ENCODE results near the gene TMED10.

The TMED10 gene

DNA sequence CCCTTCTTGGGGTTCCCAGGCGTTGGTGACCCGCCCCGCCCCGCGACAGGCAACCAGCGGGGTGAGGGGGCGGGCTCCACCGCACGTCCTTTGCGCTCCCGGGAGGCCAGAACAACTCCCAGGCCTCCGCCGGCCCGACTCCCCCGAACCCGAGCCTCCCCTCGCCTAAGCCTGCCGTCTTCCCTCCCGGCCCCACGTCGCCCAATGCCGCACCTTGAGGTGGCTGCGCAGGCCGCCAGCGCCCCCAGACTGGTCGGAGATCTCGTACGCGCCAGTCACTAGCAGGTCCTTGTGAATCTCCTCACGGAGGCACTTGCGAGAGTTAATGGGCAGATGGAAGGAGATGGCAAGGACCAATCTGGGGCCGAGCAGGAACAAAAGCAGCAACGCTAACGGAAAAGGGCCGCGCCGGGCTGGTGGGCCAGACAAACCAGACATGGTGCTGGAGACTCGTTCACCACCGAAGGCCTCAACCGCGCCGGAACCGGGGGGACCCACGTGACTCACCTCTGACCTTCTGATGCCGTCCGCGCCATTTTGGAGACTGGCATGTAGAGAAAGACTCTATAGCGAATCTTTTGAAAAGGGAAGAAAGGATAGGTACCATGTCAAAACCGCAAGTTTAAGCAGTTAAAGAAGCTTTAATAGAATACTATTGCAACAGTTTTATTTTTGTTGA lies at the start of gene TMED10:
TSS of gene TMED10 (minus strand) at position 471 of the 679 bp plus-strand sequence. CDS start at position 438, 33 bp downstream.
- DNase-seq = peak; percentile 94

DNA sequence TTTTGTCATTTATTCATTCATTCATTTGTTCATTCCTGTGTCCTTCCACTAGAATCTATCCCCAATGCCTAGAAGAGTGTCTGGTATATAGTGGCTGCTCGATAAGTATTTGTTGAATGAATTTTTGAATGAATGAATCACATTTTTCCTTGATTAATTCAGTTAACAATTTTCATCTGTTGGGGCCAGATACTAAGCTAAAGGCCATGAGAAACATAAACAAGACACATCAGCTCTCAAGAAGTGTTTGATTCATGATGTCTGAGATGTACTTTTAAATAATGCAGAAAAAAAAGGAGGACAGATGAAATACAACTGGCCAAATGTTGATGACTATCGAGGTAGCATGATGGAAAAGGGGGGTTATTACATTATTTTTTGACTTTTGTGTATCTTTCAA lies 48.1 kb upstream of the TMED10 start:
- no peak for DNase-seq

DNA sequence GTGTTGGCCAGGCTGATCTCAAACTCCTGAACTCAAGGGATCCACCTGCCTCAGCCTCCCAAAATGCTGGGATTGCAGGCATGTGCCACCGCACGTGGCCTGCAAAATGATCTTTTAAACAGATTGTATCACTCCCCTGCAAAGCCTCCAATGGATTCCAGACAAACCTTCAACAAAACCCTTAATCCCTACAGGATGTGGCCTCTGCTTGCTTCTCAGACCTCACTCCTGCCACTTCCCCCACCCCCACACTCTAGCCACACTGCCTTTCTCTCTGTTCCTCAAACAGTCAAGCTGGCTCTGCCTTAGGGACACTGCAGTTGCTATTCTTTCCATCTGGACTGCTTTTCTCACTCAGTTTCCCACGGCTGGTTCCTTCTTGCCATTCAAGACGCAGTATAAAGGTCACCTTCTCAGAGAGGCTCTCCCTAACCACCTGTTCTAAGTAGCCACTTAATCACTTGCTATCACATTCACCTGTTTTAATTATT lies 47.3 kb upstream of the TMED10 start:
- no peak for DNase-seq

DNA sequence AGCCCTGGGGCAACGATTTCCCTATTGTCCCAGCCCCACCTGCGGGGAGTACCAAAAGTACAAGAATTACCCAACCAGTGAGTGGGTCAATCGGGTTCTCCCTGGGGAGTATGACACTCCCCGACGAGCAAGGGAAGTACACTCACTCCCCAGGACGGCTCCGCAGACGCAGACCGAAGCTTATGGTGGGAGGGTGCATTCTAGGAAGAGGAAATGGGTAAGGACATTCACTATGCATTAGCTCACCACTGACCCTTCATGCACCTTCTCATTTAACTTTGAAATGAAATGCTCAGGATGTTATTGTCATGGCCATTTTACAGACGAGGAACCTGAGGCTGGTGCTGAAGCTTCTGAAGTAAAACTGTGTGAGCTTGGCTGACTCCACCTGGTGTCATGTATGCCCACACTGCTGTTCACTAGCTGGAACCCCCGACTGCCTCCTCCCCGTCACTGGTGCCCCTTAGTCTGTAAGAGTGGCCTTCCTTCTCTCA lies 45.8 kb upstream of the TMED10 start:
- no peak for DNase-seq

DNA sequence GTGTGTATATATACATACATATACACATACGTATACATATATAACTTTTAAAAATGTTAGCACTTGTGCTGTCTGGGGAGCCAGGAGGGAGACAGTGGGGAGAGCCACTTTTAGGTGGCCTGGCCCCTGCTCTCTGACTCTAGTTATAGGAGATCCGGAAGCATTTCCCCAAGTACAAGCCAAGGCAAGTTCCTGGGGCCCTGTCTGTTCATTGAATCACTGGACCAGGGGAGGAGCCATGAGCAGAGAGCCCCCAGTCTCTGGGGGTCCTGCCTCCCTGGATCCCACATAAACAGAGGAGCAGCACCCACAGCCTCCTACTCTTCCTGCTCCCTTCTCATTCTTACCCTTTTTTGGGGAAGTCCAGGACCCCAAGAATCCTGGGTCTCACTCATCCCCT lies 45.4 kb upstream of the TMED10 start:
- no peak for DNase-seq

DNA sequence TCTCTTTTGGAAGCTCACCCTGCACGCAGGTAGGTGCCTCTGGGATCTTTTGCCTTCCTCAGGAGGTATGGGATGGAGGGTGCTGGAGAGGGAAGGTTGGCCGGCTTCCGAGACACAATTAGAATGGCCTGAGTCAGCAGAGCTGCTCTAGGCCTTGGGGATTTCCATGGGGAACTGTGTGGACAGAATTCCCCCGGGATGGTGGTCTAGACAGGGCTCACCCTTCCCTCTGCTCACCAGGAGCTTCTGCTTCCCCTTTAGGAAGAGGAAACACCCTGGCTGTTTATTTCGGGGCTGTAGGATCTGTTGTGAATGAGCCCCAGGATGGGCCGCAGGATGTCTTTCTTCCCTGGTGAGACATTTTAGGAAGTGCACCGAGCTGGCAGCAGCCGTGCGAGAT lies 43.7 kb upstream of the TMED10 start:
- DNase-seq = no peak

DNA sequence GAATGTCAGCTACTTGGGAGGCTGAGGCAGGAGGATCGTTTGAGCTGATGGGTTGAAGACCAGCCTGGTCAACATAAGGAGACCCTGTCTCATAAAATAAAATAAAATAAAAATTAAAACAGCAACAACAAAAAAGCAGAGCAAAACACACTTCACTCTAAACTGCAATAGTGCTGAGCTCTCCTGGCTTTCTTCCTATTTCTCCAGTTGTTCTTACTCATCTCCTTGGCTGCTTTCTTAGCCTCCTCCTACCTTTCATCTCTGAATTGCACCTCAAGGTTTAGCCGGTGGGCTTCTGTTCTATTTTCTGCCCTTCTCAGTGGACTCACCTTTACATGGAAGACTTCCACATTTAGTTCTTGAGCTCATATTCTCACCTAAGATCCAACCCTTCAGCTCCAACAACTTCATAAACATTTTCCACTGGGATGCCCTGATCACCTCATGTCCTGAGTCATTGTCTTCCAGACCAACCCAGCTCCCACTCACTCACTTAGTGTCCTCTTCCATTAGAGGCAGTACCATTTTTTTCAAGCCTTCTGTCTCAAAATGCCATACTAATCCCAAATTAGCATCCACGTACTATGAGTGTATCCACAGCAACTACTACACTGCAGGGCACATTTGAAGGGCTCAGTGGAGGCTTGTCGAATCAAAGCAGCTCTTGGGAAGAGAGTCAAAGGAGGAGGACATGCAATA lies 41.2 kb upstream of the TMED10 start:
- no peak for DNase-seq

DNA sequence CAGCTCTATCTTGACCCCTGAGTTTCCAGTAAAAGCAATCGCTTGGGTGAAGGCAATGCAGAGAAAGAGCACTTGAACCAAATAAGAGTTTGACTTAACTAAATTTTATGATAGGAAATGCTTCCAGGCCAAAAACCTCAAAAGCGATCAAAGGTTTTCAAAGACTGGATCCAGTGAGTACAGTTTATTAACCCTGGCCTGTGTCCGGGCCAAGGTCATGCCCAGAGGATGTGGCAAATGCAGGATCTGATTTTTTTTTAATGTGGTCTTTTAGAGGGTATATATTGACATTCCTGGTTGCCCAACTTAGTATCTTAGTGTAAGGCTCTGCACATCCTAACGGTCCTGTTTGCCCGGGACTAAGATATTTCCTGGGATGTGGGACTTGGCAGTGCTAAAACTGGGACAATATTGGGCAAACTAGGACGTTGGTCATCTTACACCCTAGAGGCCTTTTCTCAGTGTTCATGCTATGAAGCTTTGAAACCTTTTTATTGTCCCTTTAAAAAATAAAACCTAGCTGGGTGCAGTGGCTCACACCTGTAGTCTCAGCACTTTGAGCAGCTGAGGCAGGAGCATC lies 40.1 kb upstream of the TMED10 start:
- DNase-seq = no peak

DNA sequence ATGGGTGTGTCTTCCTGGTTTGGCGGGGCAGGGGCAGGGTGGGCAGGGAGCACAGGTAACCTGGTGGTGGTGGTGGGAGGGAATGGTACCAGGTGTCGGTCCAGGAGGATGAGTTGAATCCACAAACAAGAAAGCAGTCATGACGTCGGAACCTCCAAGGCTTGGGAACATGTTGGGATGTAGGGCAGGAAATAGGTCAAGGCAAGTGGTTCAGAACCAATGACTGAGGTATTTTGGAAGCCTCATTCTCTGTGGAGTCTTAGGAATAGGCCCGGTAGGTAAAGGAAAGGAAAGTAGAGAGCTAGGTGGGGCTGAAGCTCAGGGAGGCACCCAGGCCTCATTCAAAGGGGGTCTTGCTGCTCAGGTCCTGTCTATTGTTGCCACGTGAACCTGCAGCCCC lies 39.1 kb upstream of the TMED10 start:
- DNase-seq = no peak

DNA sequence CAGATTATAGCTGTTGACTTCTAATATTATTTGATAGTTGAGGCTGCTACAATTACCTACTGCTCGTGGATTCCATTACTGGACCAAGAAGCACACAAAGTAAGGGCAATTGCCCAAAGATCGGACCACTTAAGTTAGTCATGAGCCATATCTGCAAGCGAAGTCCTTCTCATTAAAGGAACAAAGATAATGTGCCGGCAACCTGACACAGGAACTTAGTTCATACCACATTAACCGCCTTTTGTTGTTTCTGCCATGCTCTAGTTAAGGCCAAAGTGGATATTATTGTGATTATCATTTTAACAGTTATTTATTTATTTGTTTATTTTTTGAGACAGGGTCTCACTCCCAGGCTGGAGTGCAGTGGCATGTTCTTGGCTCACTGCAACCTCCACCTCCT lies 38.1 kb upstream of the TMED10 start:
- no peak for DNase-seq

DNA sequence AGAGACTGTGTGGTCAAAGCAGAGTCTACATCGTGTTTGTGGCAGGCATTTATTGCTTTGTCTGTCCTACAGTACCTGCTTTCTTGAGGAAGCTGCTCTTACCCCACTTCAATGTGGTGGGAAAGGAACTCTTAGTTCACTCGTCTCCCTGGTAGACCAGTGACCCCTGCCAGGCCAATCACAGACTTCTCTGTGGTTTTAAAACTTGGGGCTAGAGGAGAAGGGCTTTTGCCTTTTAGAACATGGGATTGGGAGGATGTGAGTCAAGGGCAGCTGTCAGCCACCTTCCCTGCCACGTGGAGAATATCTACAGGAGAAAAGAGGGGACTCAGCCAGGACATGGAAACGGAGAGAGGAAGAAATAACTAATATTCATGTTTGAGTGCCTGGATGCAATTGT lies 36.8 kb upstream of the TMED10 start:
- no peak for DNase-seq

DNA sequence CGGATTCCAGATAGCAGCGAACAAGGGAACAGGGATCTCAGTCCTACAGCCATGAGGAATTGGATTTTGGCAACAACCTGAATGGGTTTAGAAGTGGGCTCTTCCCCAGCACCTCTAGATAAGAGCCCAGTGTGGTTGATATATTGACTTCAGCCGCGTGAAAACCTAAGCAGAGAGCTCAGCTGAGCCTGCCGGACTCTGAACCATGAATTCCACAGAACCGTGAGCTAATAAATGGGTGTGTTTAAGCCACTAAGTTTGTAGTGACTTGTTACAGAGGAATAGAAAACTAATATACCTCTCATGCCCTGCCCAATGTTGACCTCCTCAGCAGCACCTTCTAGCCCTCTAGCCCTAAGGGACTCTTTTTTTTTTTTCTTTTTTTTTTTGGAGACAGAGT lies 32.4 kb upstream of the TMED10 start:
- no peak for DNase-seq

DNA sequence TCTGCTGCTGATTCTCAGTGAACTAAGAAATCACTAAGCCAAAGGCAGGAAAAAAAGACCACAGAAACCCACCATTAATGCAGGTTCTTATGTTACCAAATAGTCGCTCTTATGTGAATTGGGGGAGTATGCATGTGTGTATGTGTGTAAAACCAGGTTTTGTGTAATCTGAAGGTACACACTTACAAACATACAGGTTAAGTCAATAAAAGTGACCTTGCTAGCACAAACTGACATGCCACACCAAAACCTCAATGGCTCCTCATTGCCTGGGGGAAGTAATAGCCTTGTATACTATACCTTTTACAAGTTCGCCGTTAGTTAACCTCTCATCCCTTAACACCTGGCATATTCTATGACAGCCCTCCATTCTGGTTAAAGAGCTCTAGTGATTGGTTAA lies 29.8 kb upstream of the TMED10 start:
- no peak for DNase-seq

DNA sequence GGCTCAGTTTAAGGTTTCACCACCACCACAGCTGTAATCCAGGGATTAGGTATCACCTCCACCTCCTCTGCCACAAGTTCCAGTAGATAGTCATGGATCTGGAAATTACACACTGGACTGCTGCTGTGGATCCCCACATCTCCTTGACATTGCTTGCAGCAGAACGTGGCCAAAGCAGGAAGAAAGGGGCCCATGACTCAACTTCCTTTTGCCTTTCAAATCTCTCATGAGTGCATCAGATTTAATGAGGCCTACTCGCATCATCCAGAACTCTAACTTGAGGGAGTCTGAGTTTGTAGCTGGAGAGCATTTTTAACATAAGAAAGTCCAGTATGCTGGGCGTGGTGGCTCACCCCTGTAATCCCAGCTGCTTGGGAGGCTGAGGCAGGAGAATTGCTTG lies 29.2 kb upstream of the TMED10 start:
- DNase-seq = no peak

DNA sequence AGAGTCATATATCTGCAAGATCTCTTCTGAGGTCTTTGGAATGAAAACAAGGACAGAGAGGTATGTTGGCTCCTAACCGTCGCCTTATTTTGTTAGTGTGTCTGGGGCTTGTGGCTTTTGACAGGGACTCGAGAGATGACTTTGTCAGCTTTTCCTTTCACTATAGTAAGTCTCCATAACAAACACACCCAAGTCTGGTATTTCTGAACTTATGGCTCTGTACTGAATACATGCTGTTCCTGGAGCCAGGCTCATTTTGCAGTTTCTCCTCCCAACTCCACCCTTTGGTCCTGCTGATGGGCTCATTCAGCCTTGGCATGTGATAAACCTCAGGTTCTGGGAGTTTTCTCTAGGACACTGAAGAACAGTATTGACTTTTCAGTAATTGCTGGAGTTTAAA lies 27.7 kb upstream of the TMED10 start:
- DNase-seq = no peak

DNA sequence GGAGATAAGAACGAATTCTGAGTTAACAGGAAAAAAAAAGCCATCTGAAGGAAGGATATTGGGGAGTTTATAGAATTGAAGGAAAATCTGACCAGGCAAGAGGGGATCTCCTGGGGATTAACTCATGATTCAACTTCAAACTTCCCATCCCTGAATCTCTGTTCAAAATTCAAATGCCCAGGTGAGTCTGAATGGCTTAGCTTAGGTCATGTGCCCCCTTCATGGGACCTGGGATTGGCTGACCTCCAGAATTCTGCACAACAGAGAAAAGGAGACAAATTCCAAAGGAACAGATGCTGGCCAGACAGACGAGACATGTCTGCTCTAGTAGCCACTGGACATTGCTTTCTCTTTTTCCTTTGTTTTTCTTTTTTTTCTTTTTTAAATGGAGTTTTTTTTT lies 26.2 kb upstream of the TMED10 start:
- no peak for DNase-seq

DNA sequence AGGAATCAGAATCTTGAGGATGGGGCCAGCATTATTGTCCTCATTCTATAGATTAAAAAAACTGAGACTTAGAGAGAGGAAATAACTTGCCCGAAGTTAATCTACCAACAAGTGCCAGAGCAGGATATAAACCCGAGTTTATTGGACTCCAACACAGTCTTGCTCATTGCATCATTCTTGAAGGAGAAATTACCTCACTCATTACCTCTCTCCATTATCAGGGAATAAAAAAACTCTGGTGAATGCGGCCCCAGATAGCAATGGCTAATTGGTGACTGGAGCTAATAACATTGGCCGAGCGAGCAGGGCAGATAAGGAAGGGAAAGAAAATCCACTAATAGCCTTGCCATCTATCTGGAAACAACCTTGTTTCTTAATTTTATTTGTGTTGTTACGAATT lies 24.7 kb upstream of the TMED10 start:
- DNase-seq = no peak

DNA sequence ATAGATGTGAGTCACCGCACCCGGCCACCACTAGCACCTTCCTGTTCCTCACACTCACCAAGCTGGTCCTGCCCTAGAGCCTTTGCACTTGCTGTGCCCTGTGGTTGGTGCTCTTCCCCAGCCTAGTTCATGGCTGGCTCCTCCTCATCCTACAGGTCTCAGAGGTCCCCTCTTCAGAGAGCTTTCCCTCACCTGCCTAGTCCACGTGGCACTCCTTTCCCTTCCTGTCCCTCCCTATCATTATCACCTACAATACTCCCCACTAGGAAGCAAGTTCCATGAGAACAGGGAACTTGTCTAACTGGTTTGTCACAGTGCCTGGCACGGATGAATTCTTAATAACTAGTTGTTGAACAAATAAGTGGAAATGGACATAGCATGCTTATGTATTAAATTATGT lies 24.0 kb upstream of the TMED10 start:
- peak; percentile 87 for DNase-seq

DNA sequence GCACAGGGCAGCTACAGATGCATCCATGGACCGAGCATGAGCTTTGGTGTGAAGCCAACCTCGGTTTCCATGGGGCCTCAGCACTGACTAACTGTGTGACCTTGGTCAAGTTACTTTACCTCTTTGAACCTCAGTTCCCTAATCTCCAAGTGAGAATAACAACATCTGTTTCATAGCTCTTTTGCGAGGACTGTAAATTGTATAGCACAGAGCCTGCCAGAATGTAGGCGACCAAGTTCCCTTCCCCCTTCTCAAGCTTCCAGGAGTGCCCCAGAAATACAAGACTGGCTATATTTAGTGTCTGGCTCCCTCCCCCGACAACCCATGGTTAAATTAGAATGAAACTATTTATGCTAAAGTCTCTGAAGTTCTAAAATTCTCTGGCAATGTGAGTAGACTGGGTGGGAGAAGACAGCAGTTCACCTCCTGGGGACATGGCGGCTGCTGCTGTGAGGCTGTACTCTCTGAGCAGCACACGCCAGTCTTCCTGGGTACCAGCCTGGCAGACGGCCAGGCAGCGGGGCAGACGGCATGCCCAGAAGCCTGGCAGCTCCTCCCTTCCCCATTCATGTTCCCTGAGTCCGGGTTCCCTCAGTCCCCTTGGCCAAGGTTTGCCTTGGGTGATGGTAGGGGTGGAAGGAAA lies 22.0 kb upstream of the TMED10 start:
- no peak for DNase-seq

DNA sequence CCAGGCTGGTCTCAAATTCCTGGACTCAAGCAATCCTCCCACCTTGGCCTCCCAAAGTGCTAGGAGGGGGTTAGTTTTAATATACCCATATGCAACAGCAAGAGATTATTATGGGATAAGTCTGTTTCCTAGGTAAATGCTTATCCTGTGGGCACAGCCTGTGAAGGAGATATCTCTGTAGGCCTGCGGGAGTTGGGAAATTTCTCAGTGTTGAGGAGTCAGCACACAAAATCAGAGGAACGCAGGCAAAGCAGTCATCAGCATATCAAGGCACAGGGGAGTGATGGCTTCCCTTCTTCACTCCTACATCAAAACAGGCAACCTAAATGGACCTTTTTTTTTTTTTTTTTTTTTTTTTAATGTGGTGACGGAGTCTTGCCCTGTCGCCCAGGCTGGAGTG lies 20.9 kb upstream of the TMED10 start:
- DNase-seq = no peak

DNA sequence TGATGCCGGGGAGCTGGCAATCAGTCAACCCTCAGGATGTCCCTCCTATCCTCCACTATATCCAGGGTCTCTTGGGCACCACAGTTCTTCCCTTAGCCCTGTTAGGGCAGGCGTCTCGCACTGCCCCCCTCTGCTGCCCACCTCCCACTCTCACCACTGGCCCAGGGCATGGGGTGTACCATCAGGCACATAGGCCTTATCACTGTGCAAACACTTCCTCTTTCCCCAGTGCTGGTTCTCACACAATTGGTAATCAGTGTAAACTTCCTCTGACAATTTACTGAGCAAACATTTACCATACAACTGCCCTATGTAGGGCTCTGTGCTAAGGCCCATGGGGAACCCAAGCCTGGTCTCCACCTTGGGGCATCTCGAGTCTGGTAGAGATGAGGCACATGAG lies 20.1 kb upstream of the TMED10 start:
- peak; percentile 63 for DNase-seq

DNA sequence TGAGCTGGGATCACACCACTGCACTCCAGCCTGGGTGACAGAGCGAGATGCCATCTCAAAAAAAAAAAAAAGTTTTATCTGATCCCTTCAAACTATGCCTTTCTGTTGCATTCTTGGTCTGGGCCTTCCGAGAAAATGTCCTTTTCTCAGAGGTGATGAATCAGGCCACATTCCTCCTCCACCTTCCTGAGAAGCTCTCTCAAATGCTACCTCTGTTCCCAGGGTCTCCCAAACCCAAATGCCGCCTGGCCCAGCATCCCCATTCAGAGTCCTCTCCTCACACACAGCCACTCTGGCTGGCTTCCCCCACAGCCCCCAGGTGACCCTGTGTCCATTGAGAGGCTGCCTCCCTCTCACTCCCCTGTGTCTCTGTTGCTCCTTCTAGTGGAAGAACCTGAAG lies 19.7 kb upstream of the TMED10 start:
- no peak for DNase-seq

DNA sequence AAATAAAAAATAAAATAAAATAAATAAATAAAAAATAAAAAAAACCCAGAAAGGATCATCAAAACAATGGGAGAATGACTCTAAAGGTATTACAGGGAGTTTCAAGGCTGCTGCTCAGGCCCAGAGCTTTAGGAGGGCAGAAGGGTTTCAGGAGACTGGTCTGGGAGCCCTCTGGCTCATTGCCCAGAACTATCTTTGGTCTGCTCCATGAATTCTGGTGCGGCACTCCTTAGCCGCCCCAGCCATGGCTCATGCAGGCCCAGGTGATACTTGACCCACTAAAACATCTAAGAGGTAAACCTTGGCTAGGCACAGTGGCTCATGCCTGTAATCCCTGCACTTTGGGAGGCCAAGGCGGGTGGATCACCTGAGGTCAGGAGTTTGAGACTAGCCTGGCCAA lies 14.7 kb upstream of the TMED10 start:
- no peak for DNase-seq

DNA sequence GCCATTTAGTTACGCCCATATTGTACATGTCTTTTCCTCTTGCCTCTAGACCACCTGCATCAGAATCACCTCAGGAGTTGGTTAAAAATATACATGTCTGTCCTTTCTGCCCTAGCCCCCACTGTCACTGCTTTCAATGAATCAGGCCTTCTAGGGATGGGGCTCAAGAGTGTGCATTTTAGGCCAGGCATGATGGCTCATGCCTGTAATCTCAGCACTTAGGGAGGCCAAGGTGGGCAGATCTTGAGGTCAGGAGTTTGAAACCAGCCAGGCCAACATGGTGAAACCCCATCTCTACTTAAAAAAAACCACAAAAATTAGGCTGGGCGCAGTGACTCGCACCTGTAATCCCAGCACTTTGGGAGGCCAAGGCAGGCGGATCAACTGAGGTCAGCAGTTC lies 13.6 kb upstream of the TMED10 start:
- DNase-seq = no peak

All from NCI-H748 treated with DMSO at 0.1 percent for 48 hours (cell line).